GM19025 (cell line): ENCODE measurements around the gene ANTXR1.
"Not testable (repeated sequence)": the region's sequence is repeated elsewhere in the genome, so short reads cannot be mapped to it uniquely, and the experiment has no call there.

Source experiments
- ATAC-seq: cut with Tn5 transposase; IDR thresholded peaks from one replicate; pipeline ENCODE4 v1.9.1; 2021; ENCODE audit warnings: mild to moderate bottlenecking, low read depth, moderate library complexity; ENCODE audit not compliant: unreplicated experiment

The ANTXR1 gene

GRCh38 chr2:69222953-69223658 lies 210.1 kb downstream of the ANTXR1 start:
- ATAC-seq, result no peak

- no peak for ATAC-seq
Observed at GRCh38 chr2:69223759-69224511, 211.0 kb downstream of the ANTXR1 start.

GRCh38 chr2:69224512-69224837 lies 211.5 kb downstream of the ANTXR1 start:
- no peak for ATAC-seq

- ATAC-seq, result no peak
Observed at GRCh38 chr2:69225933-69226332, 213.0 kb downstream of the ANTXR1 start.

DNA sequence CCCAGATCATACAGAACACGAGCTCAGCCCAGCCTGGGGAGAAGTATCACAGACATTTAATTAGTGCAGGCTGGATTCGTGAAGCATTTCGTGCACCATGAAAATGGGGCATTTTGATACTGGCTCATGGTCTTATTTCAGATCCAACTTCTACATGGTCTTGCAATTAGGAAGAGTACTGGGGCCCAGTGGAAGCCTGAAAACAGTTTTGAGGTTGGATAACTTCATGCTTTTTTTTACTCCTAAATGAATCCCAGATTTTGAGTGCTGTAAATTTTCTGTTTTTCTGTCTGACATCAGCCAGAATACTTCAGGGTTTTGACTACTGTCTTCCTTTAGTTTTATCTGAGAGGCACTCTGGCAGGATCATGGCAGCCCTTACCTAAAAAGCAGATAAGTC lies 213.9 kb downstream of the ANTXR1 start:
- ATAC-seq, result no peak

GRCh38 chr2:69227716-69228115 lies 214.7 kb downstream of the ANTXR1 start:
- no peak for ATAC-seq

DNA sequence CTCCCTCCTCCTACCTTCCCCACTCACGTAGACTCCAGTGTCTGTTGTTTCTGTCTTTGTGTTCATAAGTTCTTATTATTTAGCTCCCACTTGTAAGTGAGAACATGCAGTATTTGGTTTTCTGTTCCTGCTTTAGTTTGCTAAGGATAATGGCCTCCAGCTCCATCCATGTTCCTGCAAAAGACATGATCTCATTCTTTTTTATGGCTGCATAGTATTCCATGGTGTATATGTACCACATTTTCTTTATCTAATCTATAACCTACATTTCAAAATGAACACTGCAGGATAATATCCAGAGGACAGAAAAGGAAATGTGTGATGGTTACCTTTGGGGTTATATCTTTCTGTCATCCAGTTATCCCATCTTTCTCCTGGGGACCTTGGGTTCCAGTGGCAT lies 218.0 kb downstream of the ANTXR1 start:
- not testable (repeated sequence) for ATAC-seq

DNA sequence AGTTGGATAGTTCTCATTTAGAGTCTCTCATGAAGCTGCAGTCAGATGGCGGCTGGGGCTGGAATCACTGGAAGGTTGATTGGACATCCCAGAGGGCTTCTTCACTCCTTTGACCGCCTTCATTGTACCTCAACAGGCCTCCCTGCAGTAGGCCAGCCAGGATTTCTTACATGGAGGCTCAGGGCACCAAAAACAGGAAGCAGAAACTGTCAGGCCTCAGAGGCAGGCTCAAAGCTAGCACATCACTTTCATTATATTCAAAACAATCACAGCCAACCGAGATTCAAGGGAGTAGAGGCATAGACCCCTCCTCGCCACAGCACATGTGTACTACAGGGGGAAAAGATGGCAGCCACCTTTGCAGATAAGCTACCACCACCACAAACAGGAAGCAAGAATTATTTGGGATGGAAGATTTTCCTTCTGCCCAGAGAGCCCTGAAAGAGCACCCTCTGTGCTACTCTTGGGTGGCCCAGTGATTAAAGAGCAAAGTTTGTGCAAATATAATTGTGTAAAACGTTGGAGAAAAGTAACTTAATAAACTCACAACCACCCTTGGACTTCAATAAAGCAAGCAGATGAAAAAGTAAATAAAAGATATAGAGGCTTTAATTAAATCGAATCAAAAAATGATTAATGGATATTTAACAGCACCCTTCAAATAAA lies 218.8 kb downstream of the ANTXR1 start:
- no peak for ATAC-seq

DNA sequence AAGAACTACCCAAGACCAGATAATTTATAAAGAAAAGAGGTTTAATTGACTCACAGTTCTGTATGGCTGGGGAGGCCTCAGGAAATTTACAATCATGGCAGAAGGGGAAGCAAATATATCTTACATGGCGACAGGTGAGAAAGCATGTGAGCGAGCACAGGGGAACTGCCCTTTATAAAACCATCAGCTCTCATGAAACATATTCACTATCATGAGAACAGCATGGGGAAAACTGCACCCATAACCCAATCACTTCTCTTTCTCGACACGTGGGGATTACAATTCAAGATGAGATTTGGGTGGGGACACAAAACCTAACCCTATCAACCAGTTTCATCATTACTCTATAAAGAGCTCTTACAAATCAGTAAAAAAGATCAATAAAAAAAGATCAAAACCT lies 222.9 kb downstream of the ANTXR1 start:
- ATAC-seq, result not testable (repeated sequence)

DNA sequence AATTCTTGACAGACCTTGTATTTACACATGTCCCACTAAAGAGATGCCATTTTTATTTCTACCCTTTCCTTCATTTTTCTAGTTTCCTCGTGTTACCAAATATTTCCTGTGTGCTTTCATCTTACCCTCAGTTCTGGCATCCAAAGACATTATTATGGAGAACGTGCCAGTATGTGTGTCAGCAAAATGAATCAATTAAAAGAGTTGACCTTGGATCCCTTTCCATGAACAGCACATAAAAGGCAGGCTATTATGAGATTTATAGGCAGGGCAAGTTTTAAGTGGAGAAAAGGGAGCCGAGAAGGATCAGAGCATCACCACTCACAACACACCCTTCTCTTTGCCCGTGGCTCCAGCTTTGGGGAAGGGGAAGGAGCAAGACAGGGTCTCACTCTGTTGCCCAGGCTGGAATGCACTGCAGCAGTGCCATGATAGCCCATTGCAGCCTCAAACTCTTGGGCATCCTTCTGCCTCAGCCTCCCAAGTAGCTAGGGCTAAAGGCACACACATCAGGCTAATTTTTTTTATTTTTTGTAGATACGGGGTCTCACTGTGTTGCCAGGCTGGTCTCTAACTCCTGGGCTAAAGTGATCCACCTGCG lies 224.2 kb downstream of the ANTXR1 start:
- no peak for ATAC-seq

DNA sequence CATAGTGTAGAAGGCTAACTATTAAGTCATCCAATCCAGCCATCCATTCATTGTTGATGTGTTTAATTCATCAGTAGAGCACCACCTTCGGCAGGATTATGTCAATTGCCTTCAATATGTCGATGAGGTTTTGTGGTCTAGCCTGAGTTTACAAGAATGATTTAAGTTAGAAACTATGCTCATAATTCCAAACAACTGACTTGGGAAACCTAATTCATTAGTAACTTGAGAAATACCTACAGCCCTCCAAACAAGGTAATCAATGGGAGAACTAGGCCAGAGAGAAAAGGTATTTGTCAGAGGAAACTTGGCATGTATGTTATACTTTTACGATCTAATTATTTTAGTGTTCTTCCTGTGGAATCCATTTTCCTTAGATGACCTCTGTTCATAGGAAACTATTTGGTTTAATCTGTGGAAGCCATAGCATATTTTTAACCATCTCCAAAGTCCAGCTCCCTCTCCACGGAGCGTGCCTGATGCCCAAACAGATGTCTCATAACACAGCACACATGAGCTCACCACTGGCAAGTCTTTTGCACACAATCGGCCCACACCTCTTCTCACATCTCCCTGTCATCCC lies 225.6 kb downstream of the ANTXR1 start:
- ATAC-seq, result no peak

DNA sequence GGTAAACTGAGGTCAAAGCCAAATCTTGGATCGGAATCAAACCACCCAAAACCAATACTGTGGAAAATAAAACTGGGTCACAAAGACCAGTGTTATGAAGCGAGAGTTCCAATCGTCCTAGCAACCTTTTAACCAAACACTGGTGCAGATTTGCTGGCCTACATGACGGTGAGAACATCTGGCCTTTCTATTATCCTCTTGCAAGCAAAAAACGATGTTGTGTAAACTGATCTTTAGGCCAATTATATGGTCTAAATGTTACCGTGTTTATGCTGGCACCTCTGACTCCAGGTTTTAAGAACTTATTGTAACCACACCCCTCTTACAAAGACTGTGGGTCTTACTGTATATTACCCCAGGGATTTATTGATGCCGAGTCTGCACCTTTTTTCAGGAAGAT lies 228.1 kb downstream of the ANTXR1 start:
- ATAC-seq, result no peak

GRCh38 chr2:69241664-69242514 lies 228.9 kb downstream of the ANTXR1 start:
- no peak for ATAC-seq

DNA sequence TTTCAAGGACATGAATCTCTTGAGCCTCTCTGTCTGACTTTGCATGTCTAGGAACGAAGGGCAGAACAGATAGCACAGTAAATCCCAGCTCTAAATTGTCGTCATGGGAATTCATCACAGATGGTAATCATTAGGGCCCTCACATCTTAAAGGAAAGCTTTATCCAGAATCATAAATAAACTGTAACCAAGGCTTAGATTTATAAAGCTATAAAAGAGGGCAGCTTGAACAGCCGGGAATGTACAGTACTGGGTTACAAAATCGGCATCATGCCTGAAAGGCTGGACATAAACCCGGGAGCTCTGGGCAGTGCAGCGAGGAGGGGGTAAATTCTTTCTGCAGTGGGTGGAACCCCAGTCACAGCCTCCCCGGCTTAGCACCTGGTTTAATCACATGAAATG lies 229.7 kb downstream of the ANTXR1 start:
- no peak for ATAC-seq

- no peak for ATAC-seq
Observed at GRCh38 chr2:69243652-69244051, 230.7 kb downstream of the ANTXR1 start.

DNA sequence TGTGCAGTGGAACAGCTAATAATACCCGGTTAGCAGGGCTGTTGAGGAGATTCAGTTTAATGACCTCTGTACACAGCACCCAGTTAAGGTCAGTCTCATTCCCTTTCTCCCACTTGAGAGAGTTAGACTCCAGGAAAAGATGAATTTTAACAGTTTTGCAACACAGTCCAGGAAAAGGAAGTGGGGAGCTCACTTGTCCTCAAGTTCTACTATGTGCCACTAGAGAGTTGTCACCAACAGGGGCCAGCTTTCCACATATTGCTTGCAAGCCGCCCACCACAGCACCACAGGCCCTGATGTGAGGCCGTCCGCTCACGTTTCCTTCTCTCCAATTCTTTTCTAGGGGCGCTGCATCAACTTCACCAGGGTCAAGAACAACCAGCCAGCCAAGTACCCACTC lies 231.9 kb downstream of the ANTXR1 start:
- no peak for ATAC-seq

DNA sequence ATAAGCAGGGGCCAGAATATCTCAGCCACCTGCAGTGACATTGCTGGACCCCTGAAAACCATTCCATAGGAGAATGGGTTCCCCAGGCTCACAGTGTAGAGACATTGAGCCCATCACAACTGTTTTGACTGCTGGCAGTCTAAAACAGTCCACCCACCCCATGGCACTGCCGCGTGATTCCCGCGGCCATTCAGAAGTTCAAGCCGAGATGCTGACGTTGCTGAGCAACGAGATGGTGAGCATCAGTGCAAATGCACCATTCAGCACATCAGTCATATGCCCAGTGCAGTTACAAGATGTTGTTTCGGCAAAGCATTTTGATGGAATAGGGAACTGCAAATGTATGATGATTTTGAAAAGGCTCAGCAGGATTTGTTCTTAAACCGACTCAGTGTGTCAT lies 234.6 kb downstream of the ANTXR1 start:
- ATAC-seq, result no peak

DNA sequence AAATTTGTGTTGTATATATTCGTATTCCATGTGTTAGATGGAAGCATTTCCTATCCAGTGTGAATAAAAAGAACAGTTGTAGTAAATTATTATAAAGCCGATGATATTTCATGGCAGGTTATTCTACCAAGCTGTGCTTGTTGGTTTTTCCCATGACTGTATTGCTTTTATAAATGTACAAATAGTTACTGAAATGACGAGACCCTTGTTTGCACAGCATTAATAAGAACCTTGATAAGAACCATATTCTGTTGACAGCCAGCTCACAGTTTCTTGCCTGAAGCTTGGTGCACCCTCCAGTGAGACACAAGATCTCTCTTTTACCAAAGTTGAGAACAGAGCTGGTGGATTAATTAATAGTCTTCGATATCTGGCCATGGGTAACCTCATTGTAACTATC lies 235.3 kb downstream of the ANTXR1 start:
- ATAC-seq, result no peak

DNA sequence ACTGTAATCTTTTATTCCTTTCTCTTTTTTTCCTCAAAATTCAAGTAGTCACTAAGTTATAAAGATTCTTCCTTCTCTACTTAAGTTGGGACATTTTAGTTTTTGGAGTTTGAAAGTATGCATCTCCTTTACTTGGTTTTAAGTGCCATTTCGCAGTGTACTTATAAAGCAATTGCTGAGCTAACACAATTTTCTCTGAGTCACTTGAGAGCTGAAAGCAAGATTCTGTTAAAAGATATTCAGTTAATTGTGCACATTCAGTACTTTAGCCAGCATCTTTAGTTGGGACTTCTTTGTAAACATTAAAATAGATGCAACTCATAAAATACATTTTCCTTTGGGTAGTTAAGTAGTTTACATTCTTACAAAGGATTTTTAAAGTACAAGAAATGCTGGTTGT lies 238.0 kb downstream of the ANTXR1 start:
- ATAC-seq, result no peak

DNA sequence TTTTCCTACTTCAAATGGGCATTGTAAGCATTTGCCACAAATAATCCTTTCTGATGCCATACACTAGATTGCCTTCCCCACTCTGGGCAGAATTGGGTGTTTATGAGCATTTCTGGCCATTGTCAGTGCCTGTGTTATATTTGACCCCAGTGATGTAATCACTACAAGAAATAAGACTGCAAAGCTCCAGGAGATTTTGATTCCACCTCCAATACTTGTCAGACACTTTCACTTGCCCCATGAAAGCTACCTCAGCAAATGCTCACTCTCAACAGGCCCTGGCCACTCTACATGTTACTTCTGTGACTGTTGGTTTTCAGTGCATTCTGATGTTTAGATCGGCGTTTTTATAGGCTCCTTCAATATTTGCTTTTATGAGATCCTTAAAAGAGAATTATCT lies 239.0 kb downstream of the ANTXR1 start:
- ATAC-seq, result no peak
